Spleen (tissue), 11 donors: ENCODE results near the gene CNTNAP2. TPM values are rescaled to one million over a fixed set of nuclear protein-coding genes. Genes with fewer than 3 reads are reported as not detected.

Experiments
- DNase-seq: peaks from one replicate; pipeline ENCODE4 v3.0.0-alpha.2; 2020
- H3K27ac ChIP-seq, 8 donors: fragments of 200-600 bp; sonication (generic) in 7 of 8; 1 replicate in 4 of 8; 2 replicates in 4 of 8; pipeline versions ENCODE4 v1.5.0 to v1.8.0; 2016 to 2021; ENCODE audit warnings: inconsistent platforms in 4 of 8, mild to moderate bottlenecking in 4 of 8, moderate library complexity in 1 of 8
- H3K27me3 ChIP-seq, 7 donors: fragments of 200-600 bp; sonication (generic) in 6 of 7; replicated peaks in 1 of 7; 1 replicate in 4 of 7; 2 replicates in 3 of 7; pipeline versions ENCODE4 v1.5.0 to v1.8.0; 2016 to 2021; ENCODE audit warnings: inconsistent platforms in 3 of 7, mild to moderate bottlenecking in 1 of 7
- H3K36me3 ChIP-seq, 6 donors: fragments of 200-600 bp; sonication (generic) in 5 of 6; 1 replicate in 4 of 6; 2 replicates in 2 of 6; pipeline versions ENCODE4 v1.5.0 to v1.8.0; 2016 to 2021; ENCODE audit warnings: inconsistent platforms in 2 of 6
- H3K4me1 ChIP-seq, 6 donors: fragments of 200-600 bp; sonication (generic) in 5 of 6; 1 replicate in 3 of 6; 2 replicates in 3 of 6; pipeline versions ENCODE4 v1.5.0 to v1.8.0; 2016 to 2021; ENCODE audit warnings: inconsistent platforms in 3 of 6
- H3K4me3 ChIP-seq, 8 donors: fragments of 200-600 bp; sonication (generic) in 7 of 8; 1 replicate in 4 of 8; 2 replicates in 4 of 8; pipeline versions ENCODE4 v1.5.0 to v1.8.0; 2016 to 2021; ENCODE audit warnings: inconsistent platforms in 4 of 8, mild to moderate bottlenecking in 4 of 8, moderate library complexity in 2 of 8
- H3K9me3 ChIP-seq, 8 donors: fragments of 200-600 bp; sonication (generic) in 7 of 8; 1 replicate in 4 of 8; 2 replicates in 4 of 8; pipeline versions ENCODE4 v1.5.0 to v1.8.0; 2016 to 2021; ENCODE audit warnings: inconsistent platforms in 4 of 8
- POLR2A ChIP-seq, 3 donors: fragments of 450-650 bp; IDR thresholded peaks; one replicate each; pipeline ENCODE4 v1.5.1; 2017; ENCODE audit warnings: antibody characterized with exemption in 3 of 3, mild to moderate bottlenecking in 1 of 3
- POLR2AphosphoS5 ChIP-seq, 3 donors: sonication (generic); formaldehyde crosslinking; IDR thresholded peaks; one replicate each; pipeline ENCODE4 v1.5.1; 2017; ENCODE audit warnings: antibody characterized with exemption in 3 of 3
- WGBS, 5 donors: extraction: QIAGEN DNeasy Blood & Tissue Kit in 3 of 5; methylation state at CpG; one replicate each; pipeline versions ENCODE4 v1.1.5 to v1.1.7; 2013 to 2018; 5-methylcytosine and 5-hydroxymethylcytosine counted together
- intact Hi-C: fragments of 100-400 bp; cut with DNase I; formaldehyde crosslinking; loops from one replicate; pipeline ENCODE4 v1.15.0; 2023; ENCODE audit warnings: low total_unique reads
- polyA plus RNA-seq, 3 donors: library from polyadenylated mRNA; stranded (reverse); fragments of 200-250 nt; gene quantifications; one replicate each; pipeline ENCODE4 v1.2.1, GENCODE V29; 2013
- total RNA-seq, 7 donors: library from RNA; depleted of rRNA in 3 of 7; stranded (reverse); fragments of >200 nt in 3 of 7; fragmentation: NEBNext Ultra II Directional in 4 of 7; extraction: Animal tissue kit (Norgen Biotek cat#: 25700) in 4 of 7; gene quantifications; one replicate each; pipeline versions ENCODE4 v1.1.0 to v1.2.1, GENCODE V29; 2016 to 2021
- TF ChIP-seq, protein P1 (sequence below), 11 experiments: fragments of 200-600 bp in 7 of 11; fragments of 450-650 bp in 4 of 11; sonication (generic) in 4 of 11; IDR thresholded peaks in 8 of 11; conservative IDR thresholded peaks in 3 of 11; 1 replicate in 7 of 11; 2 replicates in 4 of 11; pipeline versions ENCODE4 v1.4.0 to v1.8.0; 2016 to 2021; ENCODE audit warnings: antibody characterized with exemption in 11 of 11, inconsistent platforms in 4 of 11, mild to moderate bottlenecking in 1 of 11
- donor health status: healthy with polysubstance abuse.
- donor health status: DM: no; HTN: no; CAD: no; lungs with moderate emphysema.
- donor health status: DM: no; HTN: no; CAD: no.
- donor health status: Bipolar disorder and iron deficiency.
- donor health status: healthy.
- donor health status: DM: no; HTN: no; CAD: no.
- donor health status: DM: yes; HTN: yes; CAD: no.

The CNTNAP2 gene
- total and polyA plus RNA-seq, 10 donors = 0.13 to 2.0 (median 0.82) TPM

DNA sequence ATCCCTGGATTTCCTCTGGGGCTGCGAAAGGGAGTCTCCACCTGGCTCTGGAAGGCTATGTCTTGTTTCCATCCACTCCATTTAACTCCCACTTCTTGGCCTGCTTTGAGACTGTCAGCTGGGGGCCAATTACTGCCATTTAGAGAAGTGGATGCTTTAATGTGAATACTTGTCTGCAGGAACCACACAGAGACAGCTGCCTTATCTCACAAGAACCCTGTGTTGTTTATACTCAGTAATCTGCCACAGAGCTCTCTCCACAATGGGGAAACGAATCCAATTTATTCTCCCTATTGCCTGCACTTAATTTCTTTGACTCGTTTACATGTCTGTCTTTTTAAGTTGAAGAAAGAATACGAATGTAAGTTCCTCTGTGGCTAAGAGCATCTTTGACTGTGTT is 1687.0 kb downstream of the CNTNAP2 start:
- H3K27me3 ChIP-seq = no peaks in the 10 kb centered on the region
- H3K4me1 ChIP-seq = no peaks in the 10 kb centered on the region
- no peak overlapping the region for H3K27ac ChIP-seq
- intact Hi-C loops = no loop called here
- WGBS, 5 donors = 18 to 23% (median 18%) methylated on average over 4 of the region's 4 CpGs
- no peaks in the 10 kb centered on the region for H3K36me3 ChIP-seq
- peaks cover 0 to 11% (median 0%) of the 10 kb centered on the region in 8 donors for H3K9me3 ChIP-seq
- no peak overlapping the region for H3K4me3 ChIP-seq
- DNase-seq = no peak
- TF ChIP-seq POLR2A (IDR thresholded peaks at IDR 0.05) (no peak), POLR2AphosphoS5 (IDR thresholded peaks at IDR 0.05) (no peak)
- TF ChIP-seq, protein P1, sequence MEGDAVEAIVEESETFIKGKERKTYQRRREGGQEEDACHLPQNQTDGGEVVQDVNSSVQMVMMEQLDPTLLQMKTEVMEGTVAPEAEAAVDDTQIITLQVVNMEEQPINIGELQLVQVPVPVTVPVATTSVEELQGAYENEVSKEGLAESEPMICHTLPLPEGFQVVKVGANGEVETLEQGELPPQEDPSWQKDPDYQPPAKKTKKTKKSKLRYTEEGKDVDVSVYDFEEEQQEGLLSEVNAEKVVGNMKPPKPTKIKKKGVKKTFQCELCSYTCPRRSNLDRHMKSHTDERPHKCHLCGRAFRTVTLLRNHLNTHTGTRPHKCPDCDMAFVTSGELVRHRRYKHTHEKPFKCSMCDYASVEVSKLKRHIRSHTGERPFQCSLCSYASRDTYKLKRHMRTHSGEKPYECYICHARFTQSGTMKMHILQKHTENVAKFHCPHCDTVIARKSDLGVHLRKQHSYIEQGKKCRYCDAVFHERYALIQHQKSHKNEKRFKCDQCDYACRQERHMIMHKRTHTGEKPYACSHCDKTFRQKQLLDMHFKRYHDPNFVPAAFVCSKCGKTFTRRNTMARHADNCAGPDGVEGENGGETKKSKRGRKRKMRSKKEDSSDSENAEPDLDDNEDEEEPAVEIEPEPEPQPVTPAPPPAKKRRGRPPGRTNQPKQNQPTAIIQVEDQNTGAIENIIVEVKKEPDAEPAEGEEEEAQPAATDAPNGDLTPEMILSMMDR (IDR thresholded peaks at IDR 0.05 in 8 of 11, conservative IDR thresholded peaks at IDR 0.05 in 3 of 11) = no peak

DNA sequence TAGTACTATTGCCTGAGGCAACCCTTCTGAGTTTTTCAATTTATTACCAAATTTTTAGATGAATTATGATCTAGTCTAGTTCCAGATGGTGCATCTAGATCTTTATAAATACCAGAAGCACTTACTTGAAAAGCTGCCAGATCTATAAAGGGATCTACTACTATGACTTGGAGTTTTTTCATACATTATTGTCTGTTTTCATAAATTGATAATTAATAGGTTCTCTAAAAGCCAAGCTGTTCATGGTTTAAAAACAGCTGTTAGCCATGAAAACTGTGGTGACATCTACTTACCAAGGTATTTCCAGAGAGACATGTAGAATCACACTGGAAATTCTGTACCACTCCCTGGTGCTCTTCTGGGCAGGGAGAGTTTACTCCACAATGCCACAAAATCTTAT is 1687.4 kb downstream of the CNTNAP2 start:
- no peak overlapping the region for H3K27ac ChIP-seq
- DNase-seq = no peak
- H3K4me1 ChIP-seq = no peaks in the 10 kb centered on the region
- H3K9me3 ChIP-seq = peaks cover 0 to 11% (median 0%) of the 10 kb centered on the region in 8 donors
- intact Hi-C loops = no loop called here
- no peaks in the 10 kb centered on the region for H3K27me3 ChIP-seq
- H3K4me3 ChIP-seq = no peak overlapping the region
- TF ChIP-seq, protein P1 (IDR thresholded peaks at IDR 0.05 in 8 of 11, conservative IDR thresholded peaks at IDR 0.05 in 3 of 11) = no peak
- no peak for TF ChIP-seq POLR2A (IDR thresholded peaks at IDR 0.05)
- no peak for TF ChIP-seq POLR2AphosphoS5 (IDR thresholded peaks at IDR 0.05)
- no peaks in the 10 kb centered on the region for H3K36me3 ChIP-seq

DNA sequence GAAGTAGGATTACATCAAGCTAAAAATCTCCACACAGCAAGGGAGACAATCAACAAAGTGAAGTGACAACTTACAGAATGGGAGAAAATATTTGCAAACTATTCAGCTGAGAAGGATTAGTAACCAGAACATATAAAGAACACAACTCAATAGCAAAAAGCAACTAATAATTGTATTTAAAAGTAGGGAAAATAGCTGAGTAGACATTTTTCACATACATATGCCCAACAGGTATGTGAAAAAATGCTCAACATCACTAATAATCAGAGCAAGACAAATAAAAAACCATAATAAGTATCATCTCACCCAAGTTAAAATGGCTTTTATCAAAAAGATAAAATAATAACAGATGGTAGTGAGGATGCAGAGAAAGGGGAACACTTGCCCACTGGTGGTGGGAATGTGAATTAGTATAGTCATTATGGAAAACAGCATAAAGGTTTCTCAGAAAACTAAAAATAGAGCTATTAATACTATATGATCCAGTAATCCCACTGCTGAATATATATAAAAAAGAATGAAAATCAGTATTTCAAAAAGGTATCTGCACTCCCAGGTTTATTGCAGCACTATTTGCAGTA is 1689.5 kb downstream of the CNTNAP2 start:
- H3K27ac ChIP-seq = no peak overlapping the region
- H3K9me3 ChIP-seq = peaks cover 0 to 11% (median 0%) of the 10 kb centered on the region in 8 donors
- no peaks in the 10 kb centered on the region for H3K27me3 ChIP-seq
- DNase-seq = no peak
- TF ChIP-seq, protein P1 (IDR thresholded peaks at IDR 0.05 in 8 of 11, conservative IDR thresholded peaks at IDR 0.05 in 3 of 11) = no peak
- TF ChIP-seq POLR2AphosphoS5 (IDR thresholded peaks at IDR 0.05) = no peak
- no peak for TF ChIP-seq POLR2A (IDR thresholded peaks at IDR 0.05)
- H3K36me3 ChIP-seq = no peaks in the 10 kb centered on the region
- no peaks in the 10 kb centered on the region for H3K4me1 ChIP-seq
- no peak overlapping the region for H3K4me3 ChIP-seq
- intact Hi-C loops = no loop called here

DNA sequence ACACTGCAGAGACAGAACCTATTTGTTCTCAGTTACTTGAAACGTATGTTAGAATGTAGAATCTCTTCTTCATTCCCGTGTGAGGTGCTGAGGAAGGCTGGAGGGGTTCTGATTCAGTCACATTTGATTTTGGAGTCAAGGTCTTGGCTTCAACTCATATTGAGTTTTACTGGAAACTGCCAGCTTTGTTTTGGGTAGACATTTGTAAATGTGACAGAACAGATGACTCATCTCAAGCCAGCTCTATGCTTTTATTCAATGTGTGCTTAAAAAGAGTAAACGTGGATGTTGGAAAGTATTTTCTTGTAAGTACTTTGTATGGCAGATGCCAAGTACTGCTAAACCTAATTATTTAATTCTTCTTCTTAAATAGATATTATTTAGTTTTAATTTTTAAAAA is 1693.2 kb downstream of the CNTNAP2 start:
- H3K36me3 ChIP-seq = no peaks in the 10 kb centered on the region
- WGBS, 5 donors = 58 to 77% (median 74%) methylated on average over 3 of the region's 3 CpGs
- intact Hi-C loops = no loop called here
- no peak overlapping the region for H3K4me3 ChIP-seq
- no peak overlapping the region for H3K27ac ChIP-seq
- DNase-seq = no peak
- no peaks in the 10 kb centered on the region for H3K27me3 ChIP-seq
- H3K4me1 ChIP-seq = no peaks in the 10 kb centered on the region
- H3K9me3 ChIP-seq = peaks cover 0 to 8% (median 0%) of the 10 kb centered on the region in 8 donors
- TF ChIP-seq, protein P1 (IDR thresholded peaks at IDR 0.05 in 8 of 11, conservative IDR thresholded peaks at IDR 0.05 in 3 of 11) = no peak
- TF ChIP-seq POLR2AphosphoS5 (IDR thresholded peaks at IDR 0.05) = no peak
- TF ChIP-seq POLR2A (IDR thresholded peaks at IDR 0.05) = no peak
